DMS53 treated with DMSO at 0.1 percent for 48 hours (cell line): ENCODE results near the gene COL1A1.
A peak's percentile ranks its signal among the peaks of the same experiment; 100 is the strongest.

Source experiments
- DNase-seq: peaks from one replicate; lab custom pipeline; 2025; ENCODE audit not compliant: unreplicated experiment; lab: John Stamatoyannopoulos, UW

Gene COL1A1

GRCh38 chr17:50174444-50174843, 27.0 kb downstream of the COL1A1 start:
- DNase-seq = no peak

DNA sequence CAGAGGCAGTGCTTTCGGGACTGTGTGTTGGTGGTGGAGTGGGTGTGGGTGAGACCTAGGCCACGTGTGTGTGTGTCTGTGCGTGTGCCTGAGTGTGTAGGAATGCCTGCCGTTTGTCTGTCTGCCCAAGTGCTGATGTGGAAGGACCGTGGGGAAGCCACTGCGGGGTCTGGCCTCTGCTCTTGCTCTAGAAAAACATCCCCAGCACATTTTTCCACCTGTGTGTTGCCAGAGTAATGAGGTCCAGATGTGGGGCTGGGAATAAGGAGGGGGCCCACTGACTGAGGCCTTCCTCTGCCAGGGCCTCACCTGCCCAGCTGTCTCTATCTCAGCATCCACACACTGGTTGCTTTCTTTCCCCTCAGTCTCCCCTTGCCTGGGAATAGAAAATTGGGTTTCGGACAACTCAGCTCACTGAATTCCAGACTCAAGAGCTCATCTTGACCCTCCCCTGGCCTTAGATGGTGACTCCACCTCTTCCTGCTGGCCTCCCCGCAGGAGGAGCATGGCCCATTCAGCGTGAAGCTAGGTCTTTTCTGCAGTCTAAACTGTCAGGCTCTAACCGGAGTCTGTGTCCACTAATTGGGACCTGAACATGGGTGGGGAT, 28.0 kb downstream of the COL1A1 start:
- no peak for DNase-seq

- DNase-seq = no peak
Measured at GRCh38 chr17:50172936-50173334, 28.5 kb downstream of the COL1A1 start.

DNA sequence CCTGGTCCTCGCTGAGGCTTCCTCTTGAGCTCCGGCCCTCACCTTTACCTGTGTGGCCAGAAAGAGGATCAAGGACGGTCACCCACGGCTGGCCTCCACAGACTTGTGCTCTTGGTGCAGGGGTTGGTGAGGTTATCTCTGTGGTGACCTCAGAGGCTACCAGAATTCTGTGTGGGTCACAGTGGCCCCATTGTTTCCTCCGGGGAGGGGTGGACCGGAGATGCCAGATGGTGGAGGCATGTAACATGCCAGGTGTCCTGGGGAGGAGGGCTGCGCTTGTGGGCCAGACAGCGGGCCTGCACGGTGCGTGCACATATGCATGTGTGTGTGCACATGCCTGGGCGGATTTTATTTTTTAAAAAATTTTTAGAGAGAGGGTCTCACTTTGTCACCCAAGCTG, 29.3 kb downstream of the COL1A1 start:
- DNase-seq = no peak

DNA sequence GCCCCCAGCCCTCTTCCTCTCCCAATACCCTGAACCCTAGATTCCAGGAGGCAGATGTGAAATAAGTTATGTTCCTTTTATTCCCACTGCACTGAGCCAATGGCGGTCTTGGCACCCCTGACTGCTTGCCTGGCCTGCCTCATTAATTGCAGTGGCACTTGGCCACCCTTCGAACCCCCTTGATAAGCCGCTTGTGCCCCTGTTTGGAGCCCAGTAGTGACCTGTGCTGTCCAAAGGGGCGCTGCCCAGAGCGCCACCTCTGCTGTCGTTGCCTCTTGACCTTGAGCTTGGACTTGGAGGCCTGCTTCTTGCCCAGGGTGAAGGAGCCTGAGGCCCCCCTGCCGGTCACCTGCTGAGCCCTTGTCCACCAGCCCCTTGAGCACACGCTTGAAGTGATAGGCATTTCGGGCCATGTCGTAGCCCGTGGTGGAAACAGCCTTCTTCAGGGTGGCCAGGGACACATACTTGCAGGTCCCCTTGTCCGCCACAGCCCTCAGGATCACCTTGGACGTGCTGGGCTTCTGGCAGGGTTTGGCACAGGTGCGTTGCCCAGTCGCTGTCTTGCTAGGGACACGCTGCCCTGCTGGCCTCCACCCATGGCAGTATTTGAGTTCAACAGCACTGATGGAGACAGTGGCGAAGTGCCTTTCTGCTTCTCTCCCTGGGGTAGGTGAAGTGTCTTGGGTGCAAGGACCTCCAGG, 29.9 kb downstream of the COL1A1 start:
- DNase-seq = no peak

- no peak for DNase-seq
Measured at GRCh38 chr17:50170662-50171370, 30.6 kb downstream of the COL1A1 start.

- DNase-seq = no peak
Measured at GRCh38 chr17:50169881-50170459, 31.5 kb downstream of the COL1A1 start.

- DNase-seq = peak; percentile 57
Measured at GRCh38 chr17:50169121-50169764, 32.2 kb downstream of the COL1A1 start.

DNA sequence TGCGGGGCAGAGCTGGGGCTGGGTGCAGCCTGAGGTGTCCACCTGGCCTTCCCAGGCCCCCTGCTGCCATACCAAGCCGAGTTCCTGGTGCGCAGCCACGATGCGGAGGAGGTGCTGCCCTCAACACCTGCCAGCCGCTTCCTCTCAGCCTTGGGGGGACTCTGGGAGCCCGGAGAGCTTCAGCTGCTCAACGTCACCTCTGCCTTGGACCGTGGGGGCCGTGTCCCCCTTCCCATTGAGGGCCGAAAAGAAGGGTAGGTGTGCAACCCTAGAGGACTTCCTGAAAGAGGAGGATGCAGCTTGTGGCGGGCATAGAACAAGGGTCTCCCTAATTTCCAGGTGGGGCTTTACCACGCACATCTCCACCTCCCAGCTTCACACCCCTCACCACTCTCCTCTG, 33.1 kb downstream of the COL1A1 start:
- no peak for DNase-seq

GRCh38 chr17:50167371-50167770, 34.1 kb downstream of the COL1A1 start:
- no peak for DNase-seq

DNA sequence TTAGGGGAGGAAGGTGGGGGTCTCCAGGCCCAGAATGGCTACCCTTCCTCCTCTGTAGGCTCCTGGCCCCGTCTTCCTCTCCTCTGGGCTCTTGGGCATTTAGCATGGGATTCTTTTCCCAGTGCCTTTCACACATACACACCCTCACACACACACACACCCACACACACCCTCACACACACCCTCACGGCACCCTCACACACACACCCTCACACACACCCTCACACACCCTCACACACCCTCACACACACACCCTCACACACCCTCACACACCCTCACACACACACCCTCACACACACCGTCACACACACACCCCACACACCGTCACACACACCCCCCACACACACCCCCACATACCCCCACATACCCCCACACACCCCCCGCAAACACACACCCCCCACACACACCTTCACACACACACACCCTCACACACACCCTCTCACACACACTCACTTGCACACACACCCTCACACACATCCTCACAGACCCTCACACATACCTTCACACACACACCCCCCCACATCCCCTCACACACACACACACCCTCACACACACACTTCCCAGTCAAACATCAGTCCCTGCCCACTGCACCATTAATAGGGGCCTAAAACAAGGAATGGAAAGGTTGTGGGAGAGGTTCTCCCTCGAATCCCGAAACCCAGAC, 34.8 kb downstream of the COL1A1 start:
- DNase-seq = no peak

GRCh38 chr17:50165867-50166517, 35.4 kb downstream of the COL1A1 start, which contains the start of gene SGCA:
SGCA (plus strand) TSS chr17:50166005; CDS start chr17:50166041, 36 bp downstream.
- no peak for DNase-seq

DNA sequence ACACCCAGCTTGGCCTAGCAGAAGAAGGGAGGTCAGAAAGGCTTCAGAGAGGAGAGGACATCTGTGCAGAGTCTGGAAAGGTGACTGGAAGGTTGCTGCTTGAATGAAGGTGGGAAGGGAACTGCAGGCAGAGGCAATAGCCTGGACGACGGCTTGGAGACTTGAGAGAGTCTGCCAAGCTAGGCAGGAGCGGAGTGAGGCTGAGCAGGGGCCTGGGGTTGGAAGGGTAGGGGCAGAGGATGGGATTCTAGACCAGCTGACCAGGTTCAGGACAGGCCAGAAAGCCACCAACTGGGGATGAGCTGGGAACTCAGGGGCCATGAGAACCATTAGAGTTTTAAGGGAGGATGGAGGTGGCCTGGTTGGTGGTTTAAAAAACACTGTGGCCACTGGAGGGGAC, 36.0 kb downstream of the COL1A1 start:
- no peak for DNase-seq

DNA sequence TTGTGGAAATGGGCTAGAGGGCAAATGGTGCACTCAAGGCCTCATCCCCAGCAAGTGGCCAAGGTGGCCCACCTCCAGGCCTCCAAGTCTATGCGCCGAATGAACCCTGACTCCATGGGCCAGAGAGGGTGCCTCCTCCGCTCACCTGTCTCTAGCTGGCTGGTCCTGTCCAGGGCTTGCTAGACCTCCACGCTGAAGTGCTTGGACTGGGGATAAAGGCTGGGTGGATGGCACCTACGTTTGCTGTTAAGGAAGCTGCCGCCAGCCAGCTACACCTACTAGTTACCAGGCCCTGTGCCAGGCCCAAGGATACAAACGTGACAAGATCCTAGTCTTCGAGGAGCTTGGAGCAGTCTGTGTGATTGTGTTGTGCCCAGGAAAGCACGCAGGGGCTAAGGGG, 36.4 kb downstream of the COL1A1 start:
- no peak for DNase-seq

GRCh38 chr17:50164697-50164988, 36.8 kb downstream of the COL1A1 start:
- DNase-seq = no peak

- DNase-seq = no peak
Measured at GRCh38 chr17:50163843-50164696, 37.4 kb downstream of the COL1A1 start.

GRCh38 chr17:50162466-50163254, 38.8 kb downstream of the COL1A1 start:
- DNase-seq = no peak

GRCh38 chr17:50161911-50162288, 39.5 kb downstream of the COL1A1 start:
- no peak for DNase-seq
